IMR-90 (cell line): ENCODE data around the gene POLR1G. TPM values are rescaled to one million over a fixed set of nuclear protein-coding genes. Genes with fewer than 3 reads are reported as not detected.

Source experiments
- FOS ChIP-seq: fragments of 150-350 bp; IDR thresholded peaks from 2 replicates; pipeline ENCODE4 v1.6.1; 2016; ENCODE audit warnings: low read depth, low read length
- RCOR1 ChIP-seq: IDR thresholded peaks from 2 replicates; pipeline ENCODE4 v1.6.1; 2012; ENCODE audit warnings: mild to moderate bottlenecking, low read length, improper control_type of control experiment; ENCODE audit not compliant: insufficient replicate concordance
- polyA plus RNA-seq, 3 experiments: library from polyadenylated mRNA; depleted of rRNA; stranded (reverse); fragments of >200 nt; gene quantifications; 2 replicates each; pipeline ENCODE4 v1.2.3, GENCODE V29; 2012; ENCODE audit warnings: low replicate concordance in 1 of 3
- total RNA-seq: library from RNA; depleted of rRNA; stranded (reverse); fragments of >200 nt; gene quantifications from 2 replicates; pipeline ENCODE4 v1.2.3, GENCODE V29; 2012
- TF ChIP-seq, protein P1 (sequence below): fragments of 150-350 bp; IDR thresholded peaks from 2 replicates; pipeline ENCODE4 v1.6.1; 2016; ENCODE audit warnings: low read depth, mild to moderate bottlenecking, low read length, moderate library complexity, borderline replicate concordance

The POLR1G gene
- total and polyA plus RNA-seq, 2 of the 4 experiments (the other 2 are of a cell fraction) = 8.0 to 12.5 TPM

DNA sequence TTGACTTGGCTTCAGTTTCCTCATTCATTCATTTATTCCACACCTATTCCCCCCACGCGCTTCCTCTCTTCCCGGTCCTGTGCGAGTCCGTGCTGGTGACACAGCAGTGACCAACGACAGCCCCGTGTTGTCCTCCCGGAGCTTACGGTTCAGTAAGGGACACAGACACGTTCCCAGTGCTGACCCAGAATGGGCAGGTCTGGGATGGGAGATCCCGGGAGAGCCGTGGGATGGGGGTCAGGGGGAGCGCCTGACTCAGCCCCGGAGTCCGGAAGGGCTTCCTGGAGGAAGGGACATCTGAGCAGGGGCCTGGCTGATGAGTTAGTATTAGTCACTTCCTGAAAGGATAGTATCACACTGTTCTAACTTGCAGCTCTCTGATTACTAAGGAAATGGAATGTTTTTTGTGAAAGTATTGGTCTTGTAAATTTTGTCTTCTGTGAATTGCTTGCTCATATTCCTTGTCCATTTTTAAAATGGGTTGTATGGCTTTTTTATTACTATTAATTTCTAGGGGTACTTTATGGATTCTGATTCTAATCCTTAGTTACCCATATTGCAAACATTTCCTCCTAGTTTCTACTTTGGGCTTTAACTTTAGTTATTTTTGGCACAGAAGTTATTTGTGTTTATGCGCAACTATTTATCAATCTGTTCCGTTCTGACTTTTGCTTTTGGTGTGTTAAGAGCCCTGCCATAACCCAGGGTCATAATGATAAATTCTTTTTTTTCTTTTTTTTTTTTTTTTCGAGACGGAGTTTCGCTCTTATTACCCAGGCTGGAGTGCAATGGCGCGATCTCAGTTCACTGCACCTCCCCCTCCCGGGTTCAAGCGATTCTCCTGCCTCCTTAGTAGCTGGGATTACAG is 18.0 kb downstream of the POLR1G start (continued):
- TF ChIP-seq, protein P1, sequence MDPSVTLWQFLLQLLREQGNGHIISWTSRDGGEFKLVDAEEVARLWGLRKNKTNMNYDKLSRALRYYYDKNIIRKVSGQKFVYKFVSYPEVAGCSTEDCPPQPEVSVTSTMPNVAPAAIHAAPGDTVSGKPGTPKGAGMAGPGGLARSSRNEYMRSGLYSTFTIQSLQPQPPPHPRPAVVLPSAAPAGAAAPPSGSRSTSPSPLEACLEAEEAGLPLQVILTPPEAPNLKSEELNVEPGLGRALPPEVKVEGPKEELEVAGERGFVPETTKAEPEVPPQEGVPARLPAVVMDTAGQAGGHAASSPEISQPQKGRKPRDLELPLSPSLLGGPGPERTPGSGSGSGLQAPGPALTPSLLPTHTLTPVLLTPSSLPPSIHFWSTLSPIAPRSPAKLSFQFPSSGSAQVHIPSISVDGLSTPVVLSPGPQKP = no peak
- TF ChIP-seq RCOR1 = peak; percentile 49
- TF ChIP-seq FOS = peak; percentile 96
